ENCODE results near the gene TMCC3. TPM values are rescaled to one million over a fixed set of nuclear protein-coding genes. Genes with fewer than 3 reads are reported as not detected.

The TMCC3 gene
- total RNA-seq, 1 donor from 2014 or later, result 11.0 TPM

DNA sequence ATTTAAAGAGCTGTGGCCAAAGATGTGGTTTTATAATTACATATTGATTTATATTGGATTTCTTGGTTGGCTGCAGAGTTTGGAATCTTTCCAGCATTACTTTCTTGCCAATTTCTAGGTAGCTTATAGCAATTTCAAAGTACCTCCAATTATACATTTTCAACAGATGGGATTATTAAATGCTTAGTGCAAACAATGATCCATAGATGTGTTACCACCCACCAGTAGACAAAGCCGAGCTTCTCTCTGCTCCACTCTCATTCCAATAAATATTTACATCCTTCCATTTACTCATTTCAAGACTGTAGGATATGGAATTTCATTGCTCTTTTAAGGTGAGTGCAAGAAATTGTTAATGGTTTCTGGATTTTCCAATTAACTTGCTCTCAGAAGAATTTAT is 21.6 kb upstream of the TMCC3 start:
- Histone ChIP-seq H3K4me3 (no peak overlapping the region), H3K9me3 (no peaks in the 10 kb centered on the region), H3K27me3 (no peaks in the 10 kb centered on the region), H3K4me1 (peaks cover 0 to 11% of the 10 kb centered on the region in 2 donors), H3K27ac (no peak overlapping the region), H3K36me3 (no peaks in the 10 kb centered on the region)
- no peak for DNase-seq (ENCODE audit: low spot score in 2 of 2)
- intact Hi-C loops (cut with DNase I), result no loop called here
- TF ChIP-seq, protein P1, sequence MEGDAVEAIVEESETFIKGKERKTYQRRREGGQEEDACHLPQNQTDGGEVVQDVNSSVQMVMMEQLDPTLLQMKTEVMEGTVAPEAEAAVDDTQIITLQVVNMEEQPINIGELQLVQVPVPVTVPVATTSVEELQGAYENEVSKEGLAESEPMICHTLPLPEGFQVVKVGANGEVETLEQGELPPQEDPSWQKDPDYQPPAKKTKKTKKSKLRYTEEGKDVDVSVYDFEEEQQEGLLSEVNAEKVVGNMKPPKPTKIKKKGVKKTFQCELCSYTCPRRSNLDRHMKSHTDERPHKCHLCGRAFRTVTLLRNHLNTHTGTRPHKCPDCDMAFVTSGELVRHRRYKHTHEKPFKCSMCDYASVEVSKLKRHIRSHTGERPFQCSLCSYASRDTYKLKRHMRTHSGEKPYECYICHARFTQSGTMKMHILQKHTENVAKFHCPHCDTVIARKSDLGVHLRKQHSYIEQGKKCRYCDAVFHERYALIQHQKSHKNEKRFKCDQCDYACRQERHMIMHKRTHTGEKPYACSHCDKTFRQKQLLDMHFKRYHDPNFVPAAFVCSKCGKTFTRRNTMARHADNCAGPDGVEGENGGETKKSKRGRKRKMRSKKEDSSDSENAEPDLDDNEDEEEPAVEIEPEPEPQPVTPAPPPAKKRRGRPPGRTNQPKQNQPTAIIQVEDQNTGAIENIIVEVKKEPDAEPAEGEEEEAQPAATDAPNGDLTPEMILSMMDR (IDR thresholded peaks at IDR 0.05), result no peak

DNA sequence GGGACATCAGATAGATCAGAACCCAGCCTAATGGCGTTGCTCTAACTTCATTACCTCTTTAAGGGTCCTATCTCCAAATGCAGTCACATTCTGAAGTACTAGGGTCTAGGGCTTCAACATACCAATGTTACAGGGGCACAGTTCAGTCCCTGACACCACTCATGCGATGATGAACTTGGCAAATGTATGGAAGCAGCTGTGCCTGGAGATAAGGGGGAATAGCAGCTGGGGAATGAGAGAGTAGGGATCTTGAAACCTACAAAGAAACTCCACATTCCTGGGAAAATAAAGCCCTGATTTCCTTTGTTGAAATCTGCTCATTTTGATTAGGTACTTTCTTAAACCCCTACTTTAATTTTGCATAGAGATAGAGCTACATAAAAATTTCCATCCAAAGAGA is 20.5 kb upstream of the TMCC3 start:
- Histone ChIP-seq H3K27ac (no peak overlapping the region), H3K9me3 (no peaks in the 10 kb centered on the region), H3K4me1 (peaks cover 0 to 11% of the 10 kb centered on the region in 2 donors), H3K4me3 (no peak overlapping the region), H3K27me3 (no peaks in the 10 kb centered on the region), H3K36me3 (no peaks in the 10 kb centered on the region)
- DNase-seq (ENCODE audit: low spot score in 2 of 2), result no peak
- intact Hi-C loops (cut with DNase I), result no loop called here
- TF ChIP-seq, protein P1 (IDR thresholded peaks at IDR 0.05), result no peak

DNA sequence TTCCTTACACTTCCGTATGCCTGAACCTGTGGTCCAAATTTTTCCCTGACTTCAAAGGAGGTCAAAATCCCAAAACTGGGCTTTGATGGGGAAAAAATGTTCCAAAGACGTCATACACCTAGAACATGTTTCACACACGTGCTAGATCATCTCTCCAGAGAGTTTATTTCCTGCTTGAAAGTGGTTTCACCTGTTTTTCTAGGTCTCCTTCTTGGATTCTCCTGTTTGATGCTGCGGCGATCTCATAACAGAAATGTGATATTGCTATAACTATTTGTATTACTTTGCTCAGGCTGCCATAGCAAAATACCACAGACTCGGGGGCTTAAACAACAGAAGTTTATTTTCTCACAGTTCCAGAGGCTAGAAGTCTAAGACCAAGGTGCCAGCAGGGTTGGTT is 19.7 kb upstream of the TMCC3 start:
- Histone ChIP-seq H3K27ac (no peak overlapping the region), H3K36me3 (no peaks in the 10 kb centered on the region), H3K27me3 (no peaks in the 10 kb centered on the region), H3K4me1 (peaks cover 0 to 11% of the 10 kb centered on the region in 2 donors), H3K4me3 (no peak overlapping the region), H3K9me3 (no peaks in the 10 kb centered on the region)
- intact Hi-C loops (cut with DNase I), result no loop called here
- TF ChIP-seq, protein P1 (IDR thresholded peaks at IDR 0.05), result no peak
- DNase-seq (ENCODE audit: low spot score in 2 of 2), result no peak

DNA sequence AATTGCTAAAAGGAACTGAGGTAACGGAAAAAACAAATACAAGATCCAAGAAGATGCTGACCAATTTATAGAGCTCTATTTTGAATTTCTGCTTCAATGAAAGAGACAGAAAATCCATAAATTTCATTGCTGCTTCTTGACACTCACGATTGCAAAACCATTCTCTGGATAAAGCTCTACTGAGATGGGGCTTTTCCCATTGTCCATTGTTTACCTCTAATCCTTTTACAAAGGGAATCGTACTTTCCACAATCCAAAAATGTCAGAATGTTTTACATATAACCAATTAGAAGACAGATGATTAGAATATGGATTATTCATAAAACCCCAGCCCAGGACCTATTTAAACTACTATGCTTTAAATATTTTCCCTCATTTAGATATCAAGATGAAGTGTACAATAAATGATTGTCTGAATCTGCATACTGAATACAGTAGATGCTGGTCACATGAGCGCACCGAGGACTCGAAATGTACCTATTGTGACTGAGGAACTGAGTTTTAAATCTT is 16.7 kb upstream of the TMCC3 start:
- TF ChIP-seq, protein P1 (IDR thresholded peaks at IDR 0.05), result no peak
- no peaks in the 10 kb centered on the region for H3K9me3 ChIP-seq
- intact Hi-C loops (cut with DNase I), result no loop called here
- no peaks in the 10 kb centered on the region for H3K4me1 ChIP-seq
- no peak for DNase-seq (ENCODE audit: low spot score in 2 of 2)
- H3K36me3 ChIP-seq, result no peaks in the 10 kb centered on the region
- H3K27me3 ChIP-seq, result no peaks in the 10 kb centered on the region
- H3K4me3 ChIP-seq, result no peak overlapping the region
- no peak overlapping the region for H3K27ac ChIP-seq

DNA sequence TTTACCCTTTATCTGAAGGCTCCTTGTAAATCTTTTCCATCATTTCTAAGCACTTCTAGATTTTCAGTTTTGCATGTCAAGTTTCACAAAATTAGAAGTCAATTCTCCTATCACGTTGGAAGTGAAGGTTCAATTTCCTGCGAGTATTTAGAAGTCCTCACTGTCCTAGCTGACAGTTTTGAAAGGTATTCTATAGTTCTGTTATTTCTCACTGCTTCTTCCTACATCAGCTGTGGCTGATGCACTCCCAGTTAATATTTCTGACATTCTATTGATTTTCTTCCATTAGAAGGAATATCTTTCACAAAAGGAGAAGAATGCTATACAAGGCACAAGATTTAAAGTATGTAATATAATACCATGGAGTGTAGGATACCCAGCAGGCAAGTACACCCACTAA is 15.8 kb upstream of the TMCC3 start:
- intact Hi-C loops (cut with DNase I), result no loop called here
- DNase-seq (ENCODE audit: low spot score in 2 of 2), result no peak
- TF ChIP-seq, protein P1 (IDR thresholded peaks at IDR 0.05), result no peak
- Histone ChIP-seq H3K9me3 (no peaks in the 10 kb centered on the region), H3K27me3 (no peaks in the 10 kb centered on the region), H3K36me3 (no peaks in the 10 kb centered on the region), H3K4me1 (no peaks in the 10 kb centered on the region), H3K4me3 (no peak overlapping the region), H3K27ac (no peak overlapping the region)

DNA sequence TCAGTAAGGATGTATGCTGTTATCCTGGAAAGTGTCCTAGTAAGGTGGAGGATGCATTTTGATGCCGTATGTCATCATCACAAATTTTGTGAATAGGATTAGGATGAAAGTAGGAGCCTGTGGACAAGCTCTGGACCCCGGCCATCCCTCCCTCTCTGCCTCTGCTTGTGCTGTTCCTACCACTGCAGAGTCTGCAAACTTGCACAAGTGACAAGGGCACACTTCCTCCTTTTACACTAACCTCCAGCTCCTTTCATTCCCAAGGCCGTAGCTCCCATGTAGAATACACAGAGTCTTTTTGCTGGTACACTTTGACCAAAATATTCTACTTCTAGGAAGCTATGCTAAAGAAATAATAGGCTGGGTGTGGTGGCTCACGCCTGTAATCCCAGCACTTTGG is 13.3 kb upstream of the TMCC3 start:
- H3K4me3 ChIP-seq, result no peak overlapping the region
- no peaks in the 10 kb centered on the region for H3K36me3 ChIP-seq
- no peaks in the 10 kb centered on the region for H3K27me3 ChIP-seq
- no peaks in the 10 kb centered on the region for H3K9me3 ChIP-seq
- H3K27ac ChIP-seq, result no peak overlapping the region
- TF ChIP-seq, protein P1 (IDR thresholded peaks at IDR 0.05), result no peak
- H3K4me1 ChIP-seq, result no peaks in the 10 kb centered on the region
- no peak for DNase-seq (ENCODE audit: low spot score in 2 of 2)
- intact Hi-C loops (cut with DNase I), result no loop called here

Data from ascending aorta (tissue), 2 donors.